A673 (cell line): Measurements from ENCODE around the gene ISLR. TPM values are rescaled to one million over a fixed set of nuclear protein-coding genes. Genes with fewer than 3 reads are reported as not detected.

Experiments used
- BruUV-seq: library from RNA; stranded (reverse); fragments of 400-500 nt; replicated peaks from 2 replicates; lab custom pipeline; 2021; lab: Mats Ljungman, UMichigan
- CTCF ChIA-PET: fragments of 300-600 bp; sonication (Branson Sonifier 250); formaldehyde crosslinking; loops from one replicate; lab custom pipeline; 2022; ENCODE audit warnings: antibody characterized with exemption; lab: Charles Lee
- POLR2A ChIA-PET: fragments of 300-600 bp; sonication (Branson Sonifier 250); formaldehyde crosslinking; loops from one replicate; lab custom pipeline; 2022; ENCODE audit warnings: antibody characterized with exemption; ENCODE audit not compliant: low non-redundant PET; lab: Charles Lee
- DNase-seq: peaks from one replicate; pipeline ENCODE4 v3.0.0-alpha.2; 2015; ENCODE audit warnings: low spot score
- H3K27ac ChIP-seq: fragments of 200-600 bp; sonication (generic); 2 replicates; pipeline ENCODE4 v1.5.1; 2016; ENCODE audit warnings: mixed run types, low read depth, mild to moderate bottlenecking, mixed read lengths, antibody characterized with exemption, low read length; ENCODE audit not compliant: poor library complexity, severe bottlenecking
- H3K27me3 ChIP-seq: fragments of 200-600 bp; sonication (generic); replicated peaks from 2 replicates; pipeline ENCODE4 v1.6.1; 2017; ENCODE audit warnings: mixed run types, low read depth, mild to moderate bottlenecking, mixed read lengths, antibody characterized with exemption, low read length; ENCODE audit not compliant: insufficient read depth, poor library complexity
- H3K36me3 ChIP-seq: fragments of 200-600 bp; sonication (generic); 2 replicates; pipeline ENCODE4 v1.6.1; 2016; ENCODE audit warnings: mixed run types, mild to moderate bottlenecking, mixed read lengths, antibody characterized with exemption, low read length; ENCODE audit not compliant: insufficient read depth, poor library complexity, severe bottlenecking
- H3K4me1 ChIP-seq: fragments of 200-600 bp; sonication (generic); 2 replicates; pipeline ENCODE4 v1.6.1; 2017; ENCODE audit warnings: mixed run types, mild to moderate bottlenecking, mixed read lengths, antibody characterized with exemption, low read length; ENCODE audit not compliant: insufficient read depth, poor library complexity, severe bottlenecking
- H3K4me3 ChIP-seq: fragments of 200-600 bp; sonication (generic); 2 replicates; pipeline ENCODE4 v1.5.1; 2016; ENCODE audit warnings: low read depth, mixed run types, mild to moderate bottlenecking, mixed read lengths, low read length; ENCODE audit not compliant: poor library complexity, severe bottlenecking
- H3K9me3 ChIP-seq: fragments of 200-600 bp; sonication (generic); 2 replicates; pipeline ENCODE4 v1.6.1; 2016; ENCODE audit warnings: mixed run types, low read depth, mild to moderate bottlenecking, mixed read lengths, antibody characterized with exemption, low read length; ENCODE audit not compliant: poor library complexity, severe bottlenecking
- CTCF ChIP-seq: fragments of 300-800, 200-600 bp; sonication (generic); conservative IDR thresholded peaks from 2 replicates; pipeline ENCODE4 v1.5.1; 2017; ENCODE audit warnings: low read depth, mild to moderate bottlenecking, antibody characterized with exemption, low read length, moderate library complexity, mixed read lengths
- EZH2 ChIP-seq: fragments of 200-600 bp; sonication (generic); IDR thresholded peaks from 2 replicates; pipeline ENCODE4 v1.6.1; 2017; ENCODE audit warnings: borderline replicate concordance, low read depth, mild to moderate bottlenecking, mixed read lengths, antibody characterized with exemption, low read length; ENCODE audit not compliant: poor library complexity, severe bottlenecking
- intact Hi-C: fragments of 100-400 bp; cut with micrococcal nuclease; formaldehyde crosslinking; loops from one replicate; pipeline ENCODE4 v1.10.0; 2022; ENCODE audit not compliant: unreplicated experiment
- total RNA-seq: library from RNA; stranded (reverse); gene quantifications from 2 replicates; pipeline ENCODE4 v1.2.3, GENCODE V29; 2021

Gene ISLR
- total RNA-seq, 1 experiment from 2014 or later, result 0.41 TPM

- H3K27ac ChIP-seq, result no peak overlapping the region
- H3K4me1 ChIP-seq, result peaks cover 10% of the 10 kb centered on the region
- no peak for DNase-seq
- ChIA-PET CTCF (no interaction called here), POLR2A (no interaction called here)
- BruUV-seq, result no TSS peak
- H3K9me3 ChIP-seq, result no peaks in the 10 kb centered on the region
- intact Hi-C loops, result no loop called here
- no peak overlapping the region for H3K4me3 ChIP-seq
- TF ChIP-seq EZH2 (no peak), CTCF (no peak)
- H3K36me3 ChIP-seq, result no peaks in the 10 kb centered on the region
- H3K27me3 ChIP-seq, result no peaks in the 10 kb centered on the region
Observed at GRCh38 chr15:74209560-74209958, 36.0 kb downstream of the ISLR start.

GRCh38 chr15:74209997-74210671 is 36.6 kb downstream of the ISLR start:
- H3K27ac ChIP-seq, result no peak overlapping the region
- CTCF ChIA-PET, result no interaction called here
- H3K36me3 ChIP-seq, result no peaks in the 10 kb centered on the region
- TF ChIP-seq EZH2 (no peak), CTCF (no peak)
- no peaks in the 10 kb centered on the region for H3K27me3 ChIP-seq
- no peak for DNase-seq
- intact Hi-C loops, result no loop called here
- no peaks in the 10 kb centered on the region for H3K9me3 ChIP-seq
- no peak overlapping the region for H3K4me3 ChIP-seq
- peaks cover 14% of the 10 kb centered on the region for H3K4me1 ChIP-seq
- POLR2A ChIA-PET, result no interaction called here
- no TSS peak for BruUV-seq

- H3K36me3 ChIP-seq, result no peaks in the 10 kb centered on the region
- peaks cover 20% of the 10 kb centered on the region for H3K4me1 ChIP-seq
- no peaks in the 10 kb centered on the region for H3K9me3 ChIP-seq
- no TSS peak for BruUV-seq
- H3K27ac ChIP-seq, result no peak overlapping the region
- ChIA-PET CTCF (no interaction called here), POLR2A (no interaction called here)
- intact Hi-C loops, result no loop called here
- no peak for DNase-seq
- TF ChIP-seq CTCF (no peak), EZH2 (no peak)
- no peak overlapping the region for H3K4me3 ChIP-seq
- no peaks in the 10 kb centered on the region for H3K27me3 ChIP-seq
Observed at GRCh38 chr15:74210729-74211128, 37.2 kb downstream of the ISLR start.
